ENCODE data around the gene CMYA5. TPM values are rescaled to one million over a fixed set of nuclear protein-coding genes. Genes with fewer than 3 reads are reported as not detected.
"Not testable (repeated sequence)": the region's sequence is repeated elsewhere in the genome, so short reads cannot be mapped to it uniquely, and the experiment has no call there.

CMYA5 gene
- total RNA-seq, 2 donors from 2014 or later = 2.6 to 3.5 TPM

- DNase-seq (ENCODE audit: low spot score) = no peak
- intact Hi-C loops (cut with DNase I) = no loop called here
These were observed 84.7 kb downstream of the CMYA5 start for GRCh38 chr5:79774171-79774854.

GRCh38 chr5:79774855-79775237 is 85.2 kb downstream of the CMYA5 start:
- intact Hi-C loops (cut with DNase I) = no loop called here
- DNase-seq (ENCODE audit: low spot score) = no peak

- DNase-seq (ENCODE audit: low spot score); intact Hi-C loops (cut with DNase I): not testable (repeated sequence)
These were observed 95.1 kb downstream of the CMYA5 start for GRCh38 chr5:79784741-79785140.

GRCh38 chr5:79785983-79786382 is 96.3 kb downstream of the CMYA5 start:
- intact Hi-C loops (cut with DNase I) = no loop called here
- DNase-seq (ENCODE audit: low spot score) = no peak

GRCh38 chr5:79787448-79787847 is 97.8 kb downstream of the CMYA5 start:
- intact Hi-C loops (cut with DNase I) = no loop called here
- no peak for DNase-seq (ENCODE audit: low spot score)

GRCh38 chr5:79791843-79792242 is 102.2 kb downstream of the CMYA5 start:
- intact Hi-C loops (cut with DNase I) = no loop called here
- DNase-seq (ENCODE audit: low spot score) = no peak

- intact Hi-C loops (cut with DNase I) = no loop called here
- DNase-seq (ENCODE audit: low spot score) = no peak
These were observed 102.8 kb downstream of the CMYA5 start for GRCh38 chr5:79792463-79792862.

- intact Hi-C loops (cut with DNase I) = no loop called here
- no peak for DNase-seq (ENCODE audit: low spot score)
These were observed 103.7 kb downstream of the CMYA5 start for GRCh38 chr5:79793304-79793703.

GRCh38 chr5:79793722-79794121 is 104.1 kb downstream of the CMYA5 start:
- DNase-seq (ENCODE audit: low spot score) = no peak
- intact Hi-C loops (cut with DNase I) = no loop called here

- intact Hi-C loops (cut with DNase I) = no loop called here
- DNase-seq (ENCODE audit: low spot score) = no peak
These were observed 104.7 kb downstream of the CMYA5 start for GRCh38 chr5:79794347-79794746.

- no peak for DNase-seq (ENCODE audit: low spot score)
- intact Hi-C loops (cut with DNase I) = no loop called here
These were observed 106.2 kb downstream of the CMYA5 start for GRCh38 chr5:79795764-79796398.

- intact Hi-C loops (cut with DNase I) = no loop called here
- DNase-seq (ENCODE audit: low spot score) = no peak
These were observed 109.4 kb downstream of the CMYA5 start for GRCh38 chr5:79798893-79799590.

GRCh38 chr5:79800979-79801827 is 111.6 kb downstream of the CMYA5 start:
- intact Hi-C loops (cut with DNase I) = no loop called here
- DNase-seq (ENCODE audit: low spot score) = no peak

- DNase-seq (ENCODE audit: low spot score) = no peak
- intact Hi-C loops (cut with DNase I) = no loop called here
These were observed 112.8 kb downstream of the CMYA5 start for GRCh38 chr5:79802406-79802805.

GRCh38 chr5:79803007-79803406 is 113.4 kb downstream of the CMYA5 start:
- no peak for DNase-seq (ENCODE audit: low spot score)
- intact Hi-C loops (cut with DNase I) = no loop called here

- DNase-seq (ENCODE audit: low spot score) = no peak
- intact Hi-C loops (cut with DNase I) = no loop called here
These were observed 117.1 kb downstream of the CMYA5 start for GRCh38 chr5:79806741-79807140.

- DNase-seq (ENCODE audit: low spot score) = no peak
- intact Hi-C loops (cut with DNase I) = no loop called here
These were observed 120.1 kb downstream of the CMYA5 start for GRCh38 chr5:79809743-79810142.

- DNase-seq (ENCODE audit: low spot score) = no peak
- intact Hi-C loops (cut with DNase I) = no loop called here
These were observed 121.4 kb downstream of the CMYA5 start for GRCh38 chr5:79811081-79811480.

- intact Hi-C loops (cut with DNase I) = no loop called here
- DNase-seq (ENCODE audit: low spot score) = no peak
These were observed 122.3 kb downstream of the CMYA5 start for GRCh38 chr5:79811904-79812303.

GRCh38 chr5:79814699-79815098 is 125.1 kb downstream of the CMYA5 start:
- intact Hi-C loops (cut with DNase I) = no loop called here
- DNase-seq (ENCODE audit: low spot score) = no peak

All from posterior vena cava (tissue), 2 donors.